Sigmoid colon (tissue), 4 donors: ENCODE data around the gene ANKRD2.

Source experiments
- EP300 ChIP-seq, 4 donors: sonication (generic); formaldehyde crosslinking; IDR thresholded peaks; one replicate each; pipeline ENCODE4 v1.6.1; 2017; ENCODE audit warnings: antibody characterized with exemption in 4 of 4
- POLR2A ChIP-seq, 2 donors: fragments of 450-650 bp; IDR thresholded peaks; one replicate each; pipeline ENCODE4 v1.6.1; 2016; ENCODE audit warnings: antibody characterized with exemption in 2 of 2, mild to moderate bottlenecking in 2 of 2, moderate library complexity in 2 of 2
- TF ChIP-seq, protein P1 (sequence below), 4 experiments: fragments of 450-650 bp in 3 of 4; fragments of 200-600 bp in 1 of 4; IDR thresholded peaks; one replicate each; pipeline ENCODE4 v1.5.1; 2016 to 2019; ENCODE audit warnings: antibody characterized with exemption in 4 of 4, mild to moderate bottlenecking in 3 of 4, moderate library complexity in 2 of 4

GRCh38 chr10:97628228-97628627 is 55.6 kb downstream of the ANKRD2 start:
- no peak for TF ChIP-seq POLR2A (IDR thresholded peaks at IDR 0.05)
- TF ChIP-seq EP300 (IDR thresholded peaks at IDR 0.05) = no peak
- TF ChIP-seq, protein P1, sequence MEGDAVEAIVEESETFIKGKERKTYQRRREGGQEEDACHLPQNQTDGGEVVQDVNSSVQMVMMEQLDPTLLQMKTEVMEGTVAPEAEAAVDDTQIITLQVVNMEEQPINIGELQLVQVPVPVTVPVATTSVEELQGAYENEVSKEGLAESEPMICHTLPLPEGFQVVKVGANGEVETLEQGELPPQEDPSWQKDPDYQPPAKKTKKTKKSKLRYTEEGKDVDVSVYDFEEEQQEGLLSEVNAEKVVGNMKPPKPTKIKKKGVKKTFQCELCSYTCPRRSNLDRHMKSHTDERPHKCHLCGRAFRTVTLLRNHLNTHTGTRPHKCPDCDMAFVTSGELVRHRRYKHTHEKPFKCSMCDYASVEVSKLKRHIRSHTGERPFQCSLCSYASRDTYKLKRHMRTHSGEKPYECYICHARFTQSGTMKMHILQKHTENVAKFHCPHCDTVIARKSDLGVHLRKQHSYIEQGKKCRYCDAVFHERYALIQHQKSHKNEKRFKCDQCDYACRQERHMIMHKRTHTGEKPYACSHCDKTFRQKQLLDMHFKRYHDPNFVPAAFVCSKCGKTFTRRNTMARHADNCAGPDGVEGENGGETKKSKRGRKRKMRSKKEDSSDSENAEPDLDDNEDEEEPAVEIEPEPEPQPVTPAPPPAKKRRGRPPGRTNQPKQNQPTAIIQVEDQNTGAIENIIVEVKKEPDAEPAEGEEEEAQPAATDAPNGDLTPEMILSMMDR (IDR thresholded peaks at IDR 0.05) = no peak
